ENCODE measurements around the gene PDLIM3. TPM values are rescaled to one million over a fixed set of nuclear protein-coding genes. Genes with fewer than 3 reads are reported as not detected.

The PDLIM3 gene, protein sequence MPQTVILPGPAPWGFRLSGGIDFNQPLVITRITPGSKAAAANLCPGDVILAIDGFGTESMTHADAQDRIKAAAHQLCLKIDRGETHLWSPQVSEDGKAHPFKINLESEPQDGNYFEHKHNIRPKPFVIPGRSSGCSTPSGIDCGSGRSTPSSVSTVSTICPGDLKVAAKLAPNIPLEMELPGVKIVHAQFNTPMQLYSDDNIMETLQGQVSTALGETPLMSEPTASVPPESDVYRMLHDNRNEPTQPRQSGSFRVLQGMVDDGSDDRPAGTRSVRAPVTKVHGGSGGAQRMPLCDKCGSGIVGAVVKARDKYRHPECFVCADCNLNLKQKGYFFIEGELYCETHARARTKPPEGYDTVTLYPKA
- total RNA-seq, result not detected

DNA sequence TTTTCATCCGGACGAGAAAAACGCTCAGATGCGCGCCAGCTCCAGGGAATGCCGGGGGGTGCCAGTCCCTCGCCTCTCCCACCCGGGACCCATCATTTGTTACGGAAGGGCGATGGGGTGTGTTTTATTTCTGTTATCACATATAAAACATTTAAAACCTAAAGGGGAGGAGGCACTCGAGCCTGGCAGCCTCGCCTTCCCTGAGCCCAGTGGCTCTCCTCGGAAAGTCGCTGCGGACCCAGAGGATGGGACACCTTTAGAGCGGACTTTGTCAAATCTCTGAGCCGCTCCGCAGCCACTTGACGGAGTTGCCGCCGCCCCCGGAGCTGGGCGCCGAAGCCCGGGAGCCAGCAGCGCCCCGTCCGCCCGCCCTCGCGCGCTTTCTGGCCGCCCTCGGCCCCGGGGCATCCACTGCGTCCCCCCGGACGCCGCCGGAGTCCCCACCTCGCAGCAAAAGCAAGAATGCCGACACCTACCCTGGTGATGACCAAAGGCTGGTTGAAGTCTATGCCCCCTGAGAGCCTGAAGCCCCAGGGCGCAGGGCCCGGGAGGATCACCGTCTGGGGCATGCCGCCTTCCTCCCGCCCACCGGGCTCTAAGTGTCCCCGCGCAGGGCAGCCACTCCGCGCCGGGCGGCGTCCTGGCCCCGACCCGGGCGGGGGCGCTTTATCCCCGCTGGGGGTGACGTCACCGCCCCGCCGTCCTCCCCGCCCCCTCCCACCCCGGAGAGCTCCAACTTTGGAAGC, at the start of gene PDLIM3:
PDLIM3 (minus strand) TSS at position 642 of the 746 bp plus-strand sequence; CDS start at position 569, 73 bp downstream.
- Mint-ChIP-seq H3K4me3 (no peak within 1 kb of the TSS), H3K27me3 (peaks cover 40% of the 10 kb centered on the region), H3K36me3 (ENCODE audit: low read depth) (no peaks in the 10 kb centered on the region), H3K9me3 (no peaks in the 10 kb centered on the region), H3K4me1 (peaks cover 6% of the 10 kb centered on the region), H3K27ac (no peak within 1 kb of the TSS)
- no peak for DNase-seq
- ChIA-PET CTCF (interaction anchor here (0.8 kb wide), 1 partner anchor 8 kb away, joined by 3 read pairs; no protein-coding TSS in a partner anchor), POLR2A (no interaction called here)

DNA sequence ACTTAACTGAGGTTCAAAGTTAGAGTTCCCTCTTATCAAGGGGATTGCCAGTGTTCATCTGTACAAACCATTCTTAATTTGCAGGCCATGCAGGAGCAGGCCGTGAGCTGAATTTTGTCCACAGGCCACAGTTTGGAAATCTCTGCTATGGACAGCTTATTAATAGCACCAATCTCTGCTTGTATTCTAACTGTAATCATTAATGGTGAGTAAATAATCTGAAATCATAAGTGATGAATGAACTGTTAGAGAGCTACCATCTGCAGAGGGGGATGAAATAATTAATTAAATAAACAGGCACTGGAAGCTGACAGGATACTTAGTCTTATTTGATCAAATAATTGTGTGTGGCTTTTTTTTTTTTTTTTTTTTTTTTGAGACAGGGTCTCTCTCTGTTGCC, 48.5 kb upstream of the PDLIM3 start:
- no peaks in the 10 kb centered on the region for H3K36me3 Mint-ChIP-seq (ENCODE audit: low read depth)
- peaks cover 10% of the 10 kb centered on the region for H3K4me1 Mint-ChIP-seq
- H3K27me3 Mint-ChIP-seq, result peaks cover 29% of the 10 kb centered on the region
- ChIA-PET CTCF (interaction anchor here (2.7 kb wide), 1 partner anchor 14 kb away, joined by 15 read pairs; no protein-coding TSS in a partner anchor), POLR2A (no interaction called here)
- no peak overlapping the region for H3K4me3 Mint-ChIP-seq
- no peaks in the 10 kb centered on the region for H3K9me3 Mint-ChIP-seq
- no peak overlapping the region for H3K27ac Mint-ChIP-seq
- DNase-seq, result no peak

GRCh38 chr4:185582651-185583400, 47.5 kb upstream of the PDLIM3 start:
- Mint-ChIP-seq H3K27ac (no peak overlapping the region), H3K9me3 (no peaks in the 10 kb centered on the region), H3K27me3 (peaks cover 26% of the 10 kb centered on the region), H3K4me3 (no peak overlapping the region), H3K4me1 (peaks cover 9% of the 10 kb centered on the region), H3K36me3 (ENCODE audit: low read depth) (no peaks in the 10 kb centered on the region)
- CTCF ChIA-PET, result interaction anchor here (2.7 kb wide), 1 partner anchor 15 kb away, joined by 15 read pairs; no protein-coding TSS in a partner anchor
- no peak for DNase-seq
- POLR2A ChIA-PET, result no interaction called here

DNA sequence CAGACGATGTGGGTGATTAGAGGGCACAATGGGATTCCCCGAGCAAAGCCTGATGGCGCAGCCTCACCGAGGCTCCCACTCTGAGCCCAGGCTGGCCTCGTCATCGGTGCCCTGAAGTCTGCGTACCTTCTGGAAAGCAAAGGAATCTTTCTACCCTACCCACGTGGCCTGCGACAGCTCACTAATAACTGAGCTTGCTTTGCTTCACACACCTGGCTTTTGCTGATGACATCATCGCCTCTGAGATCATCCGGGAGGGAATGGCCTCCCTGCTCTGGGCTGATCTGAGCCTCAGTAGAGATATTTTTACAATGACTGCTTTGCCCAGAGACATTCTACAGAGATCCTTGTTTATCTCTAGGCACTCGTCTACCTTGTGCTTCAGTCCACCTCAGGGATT, 45.4 kb upstream of the PDLIM3 start:
- Mint-ChIP-seq H3K36me3 (ENCODE audit: low read depth) (no peaks in the 10 kb centered on the region), H3K9me3 (no peaks in the 10 kb centered on the region), H3K27ac (no peak overlapping the region), H3K4me3 (no peak overlapping the region), H3K27me3 (peaks cover 15% of the 10 kb centered on the region), H3K4me1 (no peaks in the 10 kb centered on the region)
- DNase-seq, result no peak
- CTCF ChIA-PET, result no interaction called here
- POLR2A ChIA-PET, result no interaction called here

GRCh38 chr4:185578284-185578683, 43.0 kb upstream of the PDLIM3 start:
- no peaks in the 10 kb centered on the region for H3K4me1 Mint-ChIP-seq
- CTCF ChIA-PET, result no interaction called here
- POLR2A ChIA-PET, result no interaction called here
- no peaks in the 10 kb centered on the region for H3K9me3 Mint-ChIP-seq
- H3K4me3 Mint-ChIP-seq, result no peak overlapping the region
- H3K36me3 Mint-ChIP-seq (ENCODE audit: low read depth), result no peaks in the 10 kb centered on the region
- no peak overlapping the region for H3K27ac Mint-ChIP-seq
- peaks cover 15% of the 10 kb centered on the region for H3K27me3 Mint-ChIP-seq
- no peak for DNase-seq

GRCh38 chr4:185576962-185577950, 41.9 kb upstream of the PDLIM3 start:
- CTCF ChIA-PET, result no interaction called here
- no peak overlapping the region for H3K4me3 Mint-ChIP-seq
- H3K4me1 Mint-ChIP-seq, result no peaks in the 10 kb centered on the region
- DNase-seq, result no peak
- POLR2A ChIA-PET, result no interaction called here
- no peaks in the 10 kb centered on the region for H3K9me3 Mint-ChIP-seq
- no peak overlapping the region for H3K27ac Mint-ChIP-seq
- no peaks in the 10 kb centered on the region for H3K36me3 Mint-ChIP-seq (ENCODE audit: low read depth)
- peaks cover 12% of the 10 kb centered on the region for H3K27me3 Mint-ChIP-seq

DNA sequence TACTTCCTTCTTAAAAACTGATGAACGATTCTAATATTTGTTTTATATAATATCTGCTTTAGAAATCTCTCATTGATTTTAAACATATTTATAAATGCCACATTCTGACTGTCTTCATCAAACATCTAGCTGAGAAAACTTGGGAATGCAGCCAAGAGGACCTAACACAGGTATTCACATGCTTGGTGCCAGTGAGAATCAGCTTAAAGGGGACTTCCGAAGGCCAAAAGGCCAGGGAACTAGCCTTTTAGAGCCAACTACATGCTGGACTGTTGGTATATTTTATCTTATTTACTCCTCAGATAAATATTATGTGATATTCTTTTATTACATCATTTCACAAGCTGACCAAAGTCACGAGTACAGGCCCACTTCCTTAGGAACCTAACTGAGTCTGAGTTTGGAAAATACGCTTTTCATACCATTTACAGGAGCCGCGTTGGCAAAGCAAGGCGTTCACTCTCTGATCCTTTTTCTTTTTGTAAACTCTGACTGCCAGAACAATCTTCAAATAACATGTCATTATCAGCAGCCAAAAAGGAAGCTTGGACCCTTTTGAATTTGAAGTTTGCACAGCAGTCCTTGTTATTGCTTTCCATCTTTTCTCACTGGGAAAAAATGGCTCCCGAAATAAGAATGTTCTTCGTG, 41.1 kb upstream of the PDLIM3 start:
- Mint-ChIP-seq H3K36me3 (ENCODE audit: low read depth) (no peaks in the 10 kb centered on the region), H3K4me1 (no peaks in the 10 kb centered on the region), H3K9me3 (no peaks in the 10 kb centered on the region), H3K27me3 (peaks cover 11% of the 10 kb centered on the region), H3K27ac (no peak overlapping the region), H3K4me3 (no peak overlapping the region)
- POLR2A ChIA-PET, result no interaction called here
- CTCF ChIA-PET, result interaction anchor here (2.7 kb wide), 1 partner anchor 21 kb away, joined by 8 read pairs; no protein-coding TSS in a partner anchor
- no peak for DNase-seq

- ChIA-PET CTCF (interaction anchor here (2.7 kb wide), 1 partner anchor 24 kb away, joined by 8 read pairs; no protein-coding TSS in a partner anchor), POLR2A (no interaction called here)
- Mint-ChIP-seq H3K4me1 (no peaks in the 10 kb centered on the region), H3K27ac (no peak overlapping the region), H3K9me3 (no peaks in the 10 kb centered on the region), H3K27me3 (peaks cover 12% of the 10 kb centered on the region), H3K4me3 (no peak overlapping the region), H3K36me3 (ENCODE audit: low read depth) (no peaks in the 10 kb centered on the region)
- DNase-seq, result no peak
Measured at GRCh38 chr4:185573651-185574199, 38.4 kb upstream of the PDLIM3 start.

DNA sequence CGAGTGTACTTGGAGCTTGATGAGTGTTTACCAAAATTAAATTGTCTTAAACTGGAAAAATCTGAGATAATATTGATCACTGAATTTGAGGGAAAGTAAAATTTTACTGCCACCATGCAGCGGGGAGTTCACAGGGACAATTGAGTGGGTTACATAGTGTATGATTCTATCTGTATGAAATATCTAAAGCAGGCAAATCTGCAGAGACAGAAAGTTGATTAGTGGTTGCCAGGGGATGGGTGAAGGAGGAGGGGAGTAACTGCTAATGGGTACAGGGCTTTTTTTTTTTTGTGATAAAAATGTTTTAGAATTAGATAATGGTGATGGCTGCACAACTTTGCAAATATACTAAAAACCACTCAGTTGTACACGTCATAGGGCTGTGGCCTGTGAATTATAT, 35.4 kb upstream of the PDLIM3 start:
- no peak for DNase-seq
- no peak overlapping the region for H3K4me3 Mint-ChIP-seq
- peaks cover 12% of the 10 kb centered on the region for H3K27me3 Mint-ChIP-seq
- POLR2A ChIA-PET, result no interaction called here
- H3K36me3 Mint-ChIP-seq (ENCODE audit: low read depth), result no peaks in the 10 kb centered on the region
- no peaks in the 10 kb centered on the region for H3K9me3 Mint-ChIP-seq
- CTCF ChIA-PET, result interaction anchor here (1.1 kb wide), 1 partner anchor 27 kb away, joined by 4 read pairs; no protein-coding TSS in a partner anchor
- H3K4me1 Mint-ChIP-seq, result peaks cover 10% of the 10 kb centered on the region
- no peak overlapping the region for H3K27ac Mint-ChIP-seq

GRCh38 chr4:185567381-185568376, 32.4 kb upstream of the PDLIM3 start:
- no peak overlapping the region for H3K4me3 Mint-ChIP-seq
- H3K9me3 Mint-ChIP-seq, result no peaks in the 10 kb centered on the region
- peaks cover 10% of the 10 kb centered on the region for H3K4me1 Mint-ChIP-seq
- H3K36me3 Mint-ChIP-seq (ENCODE audit: low read depth), result no peaks in the 10 kb centered on the region
- no peak for DNase-seq
- CTCF ChIA-PET, result no interaction called here
- H3K27ac Mint-ChIP-seq, result no peak overlapping the region
- POLR2A ChIA-PET, result no interaction called here
- H3K27me3 Mint-ChIP-seq, result peaks cover 16% of the 10 kb centered on the region

GRCh38 chr4:185566972-185567371, 31.7 kb upstream of the PDLIM3 start:
- Mint-ChIP-seq H3K27ac (no peak overlapping the region), H3K27me3 (peaks cover 16% of the 10 kb centered on the region), H3K36me3 (ENCODE audit: low read depth) (no peaks in the 10 kb centered on the region), H3K4me1 (peaks cover 10% of the 10 kb centered on the region), H3K9me3 (no peaks in the 10 kb centered on the region), H3K4me3 (no peak overlapping the region)
- no peak for DNase-seq
- ChIA-PET POLR2A (no interaction called here), CTCF (no interaction called here)

Measured in activated CD4-positive, alpha-beta memory T cell treated with anti-CD3 and anti-CD28 coated beads, Interleukin-2, amount 10 ng/mL, durations not matched to agents 7 days and 5 days (primary cell).